ENCODE measurements around the gene EPB41L2.
"Not testable (repeated sequence)": the region's sequence is repeated elsewhere in the genome, so short reads cannot be mapped to it uniquely, and the experiment has no call there.

Gene EPB41L2

GRCh38 chr6:131036143-131036542, 26.9 kb downstream of the EPB41L2 start:
- no peak for DNase-seq (ENCODE audit: low spot score)

GRCh38 chr6:131035582-131035981, 27.5 kb downstream of the EPB41L2 start:
- no peak for DNase-seq (ENCODE audit: low spot score)

- DNase-seq (ENCODE audit: low spot score) = no peak
Measured at GRCh38 chr6:131033631-131034030, 29.4 kb downstream of the EPB41L2 start.

GRCh38 chr6:131029626-131030297, 33.3 kb downstream of the EPB41L2 start:
- peak; percentile 29 for DNase-seq (ENCODE audit: low spot score)

GRCh38 chr6:131027326-131027725, 35.7 kb downstream of the EPB41L2 start:
- no peak for DNase-seq (ENCODE audit: low spot score)

GRCh38 chr6:131026243-131026642, 36.8 kb downstream of the EPB41L2 start:
- no peak for DNase-seq (ENCODE audit: low spot score)

- no peak for DNase-seq (ENCODE audit: low spot score)
Measured at GRCh38 chr6:131024565-131024964, 38.5 kb downstream of the EPB41L2 start.

GRCh38 chr6:131023834-131024504, 39.1 kb downstream of the EPB41L2 start:
- no peak for DNase-seq (ENCODE audit: low spot score)

- no peak for DNase-seq (ENCODE audit: low spot score)
Measured at GRCh38 chr6:131022691-131023090, 40.4 kb downstream of the EPB41L2 start.

GRCh38 chr6:131017962-131018361, 45.1 kb downstream of the EPB41L2 start:
- no peak for DNase-seq (ENCODE audit: low spot score)

- no peak for DNase-seq (ENCODE audit: low spot score)
Measured at GRCh38 chr6:131015630-131016263, 47.3 kb downstream of the EPB41L2 start.

- no peak for DNase-seq (ENCODE audit: low spot score)
Measured at GRCh38 chr6:131015025-131015591, 47.9 kb downstream of the EPB41L2 start.

GRCh38 chr6:131014080-131014776, 48.8 kb downstream of the EPB41L2 start:
- no peak for DNase-seq (ENCODE audit: low spot score)

GRCh38 chr6:131013495-131013894, 49.5 kb downstream of the EPB41L2 start:
- DNase-seq (ENCODE audit: low spot score) = no peak

GRCh38 chr6:131009790-131010189, 53.3 kb downstream of the EPB41L2 start:
- DNase-seq (ENCODE audit: low spot score) = no peak

- DNase-seq (ENCODE audit: low spot score) = not testable (repeated sequence)
Measured at GRCh38 chr6:131008965-131009364, 54.1 kb downstream of the EPB41L2 start.

GRCh38 chr6:131007964-131008363, 55.1 kb downstream of the EPB41L2 start:
- not testable (repeated sequence) for DNase-seq (ENCODE audit: low spot score)

GRCh38 chr6:131007286-131007685, 55.8 kb downstream of the EPB41L2 start:
- DNase-seq (ENCODE audit: low spot score) = no peak

- DNase-seq (ENCODE audit: low spot score) = no peak
Measured at GRCh38 chr6:131005439-131006016, 57.5 kb downstream of the EPB41L2 start.

GRCh38 chr6:131004936-131005335, 58.1 kb downstream of the EPB41L2 start:
- no peak for DNase-seq (ENCODE audit: low spot score)

GRCh38 chr6:131004387-131004755, 58.7 kb downstream of the EPB41L2 start:
- no peak for DNase-seq (ENCODE audit: low spot score)
